ENCODE results near the gene WDR18.

WDR18 gene

DNA sequence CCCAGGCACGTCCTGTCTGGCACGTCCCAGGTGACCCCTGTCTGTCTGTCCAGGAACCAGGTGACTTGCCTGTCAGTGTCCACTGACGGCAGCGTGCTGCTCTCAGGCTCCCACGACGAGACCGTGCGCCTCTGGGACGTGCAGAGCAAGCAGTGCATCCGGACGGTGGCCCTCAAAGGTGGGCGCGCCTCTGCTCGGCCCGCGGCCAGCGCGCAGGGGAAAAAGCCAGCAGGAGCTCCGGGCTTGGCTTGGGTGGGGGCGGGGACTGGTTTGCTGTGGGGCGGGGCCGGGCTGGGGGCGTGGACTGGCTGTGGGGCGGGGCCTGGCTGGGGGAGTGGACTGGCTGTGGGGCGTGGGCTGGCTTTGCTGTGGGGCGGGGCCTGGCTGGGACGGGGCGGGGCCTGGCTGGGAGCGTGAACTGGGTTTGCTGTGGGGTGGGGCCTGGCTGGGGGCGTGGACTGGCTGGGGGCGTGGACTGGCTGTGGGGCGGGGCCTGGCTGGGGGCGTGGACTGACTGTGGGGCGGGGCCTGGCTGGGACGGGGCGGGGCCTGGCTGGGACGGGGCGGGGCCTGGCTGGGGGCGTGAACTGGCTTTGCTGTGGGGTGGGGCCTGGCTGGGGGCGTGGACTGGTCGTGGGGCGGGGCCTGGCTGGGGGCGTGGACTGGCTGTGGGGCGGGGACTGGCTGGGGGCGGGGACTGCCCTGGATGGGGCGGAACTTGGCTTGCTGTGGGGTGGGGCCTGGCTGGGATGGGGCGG, 7.2 kb downstream of the WDR18 start:
- peak in 2 of 3 donors; percentile 20 to 52 for DNase-seq (ENCODE audit: low read depth in 3 of 3, low spot score in 1 of 3)

DNA sequence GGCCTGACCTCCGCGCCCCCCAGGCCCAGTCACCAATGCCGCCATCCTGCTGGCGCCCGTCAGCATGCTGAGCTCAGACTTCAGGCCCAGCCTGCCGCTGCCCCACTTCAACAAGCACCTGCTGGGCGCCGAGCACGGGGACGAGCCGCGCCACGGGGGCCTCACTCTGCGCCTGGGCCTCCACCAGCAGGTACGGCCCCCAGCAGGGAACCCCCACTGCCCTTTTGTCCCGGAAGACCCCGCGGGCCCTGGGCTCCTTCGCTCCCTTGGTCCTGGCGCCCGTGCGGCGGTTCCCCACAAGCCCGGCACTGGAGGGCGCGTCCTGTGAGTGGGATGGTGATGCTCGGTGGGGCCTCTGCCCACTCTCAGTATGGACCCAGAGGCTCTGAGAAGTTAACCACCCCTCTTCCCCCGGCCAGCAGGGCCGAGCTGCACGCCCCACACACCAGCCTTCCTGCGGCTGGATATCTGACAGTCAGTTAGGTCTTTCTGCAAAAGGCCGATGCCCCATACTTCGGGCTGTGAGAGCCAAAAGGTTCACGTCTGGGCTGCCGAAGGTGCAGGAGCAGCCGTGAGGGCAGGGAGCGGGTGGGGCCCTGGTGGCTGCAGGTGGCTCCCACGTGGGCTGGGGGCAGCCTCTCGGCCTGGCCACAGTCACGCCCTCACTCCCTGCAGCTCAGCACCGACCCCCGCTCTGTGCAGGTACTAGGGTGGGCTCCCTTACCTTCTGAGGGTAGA, 8.0 kb downstream of the WDR18 start:
- no peak for DNase-seq (ENCODE audit: low read depth in 3 of 3, low spot score in 1 of 3)

DNA sequence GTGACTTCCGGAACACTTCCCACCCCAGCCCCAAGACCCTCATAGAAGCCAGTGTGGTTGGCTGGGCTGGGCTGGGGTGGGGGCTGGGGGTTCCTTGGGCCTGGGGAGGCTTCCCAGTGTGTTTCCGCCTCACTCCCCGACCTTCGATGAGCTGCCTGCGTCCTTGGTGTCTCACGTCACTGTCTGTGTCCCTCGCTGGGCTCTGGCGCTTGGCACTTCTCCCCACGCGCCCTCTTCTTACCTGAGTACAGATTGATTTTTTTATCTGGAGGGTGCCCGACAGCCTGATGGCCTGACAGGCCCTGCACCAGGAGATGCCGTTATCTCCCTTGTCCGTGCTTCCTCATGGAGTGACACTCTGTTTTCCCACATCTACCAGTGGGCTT, 8.5 kb downstream of the WDR18 start:
- no peak for DNase-seq (ENCODE audit: low read depth in 3 of 3, low spot score in 1 of 3)

DNA sequence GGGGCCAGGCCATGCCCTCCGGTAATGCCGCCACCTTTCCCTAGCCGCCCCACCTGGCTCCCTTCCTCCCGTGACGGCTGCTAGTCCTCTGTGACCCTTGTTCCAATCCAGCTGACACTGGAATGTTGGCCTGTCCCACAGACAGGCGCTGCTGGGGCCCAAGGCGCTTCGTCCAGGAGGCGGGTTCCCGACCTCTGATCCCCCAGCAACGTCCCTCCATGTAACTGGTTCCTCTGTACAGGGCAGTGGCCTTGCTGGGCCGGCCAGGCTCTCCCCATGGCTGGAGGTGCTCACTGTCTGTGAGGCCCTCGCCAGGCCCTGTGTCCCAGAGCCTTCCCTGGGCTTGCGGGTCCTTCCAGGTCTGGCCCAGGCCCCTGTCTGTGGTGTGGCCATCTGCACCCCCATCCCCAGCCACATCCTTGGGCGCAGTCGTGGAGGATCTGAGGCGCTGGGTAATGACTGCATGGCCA, 9.3 kb downstream of the WDR18 start:
- no peak for DNase-seq (ENCODE audit: low read depth in 3 of 3, low spot score in 1 of 3)

DNA sequence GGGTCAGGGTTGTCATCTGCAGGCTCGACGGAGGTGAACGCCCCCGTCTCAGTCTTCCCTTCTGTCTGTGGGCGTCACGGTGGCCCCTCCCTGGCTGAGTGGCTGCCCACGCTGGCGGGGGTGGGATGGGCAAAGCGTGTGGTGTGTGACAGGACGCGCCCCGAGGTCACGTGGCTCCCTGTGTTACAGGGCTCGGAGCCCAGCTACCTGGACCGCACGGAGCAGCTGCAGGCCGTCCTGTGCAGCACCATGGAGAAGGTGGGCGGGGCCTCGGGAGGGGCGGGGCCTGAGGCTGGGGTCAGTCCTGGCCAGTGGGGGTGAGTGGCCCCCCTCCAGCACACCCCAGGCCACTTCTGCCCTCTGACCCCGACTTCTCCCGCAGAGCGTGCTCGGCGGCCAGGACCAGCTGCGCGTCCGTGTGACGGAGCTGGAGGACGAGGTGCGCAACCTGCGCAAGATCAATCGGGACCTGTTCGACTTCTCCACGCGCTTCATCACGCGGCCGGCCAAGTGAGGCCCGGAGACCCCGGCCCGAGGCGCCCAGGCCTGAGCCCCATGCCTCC, 9.8 kb downstream of the WDR18 start:
- DNase-seq (ENCODE audit: low read depth in 3 of 3, low spot score in 1 of 3): no peak

DNA sequence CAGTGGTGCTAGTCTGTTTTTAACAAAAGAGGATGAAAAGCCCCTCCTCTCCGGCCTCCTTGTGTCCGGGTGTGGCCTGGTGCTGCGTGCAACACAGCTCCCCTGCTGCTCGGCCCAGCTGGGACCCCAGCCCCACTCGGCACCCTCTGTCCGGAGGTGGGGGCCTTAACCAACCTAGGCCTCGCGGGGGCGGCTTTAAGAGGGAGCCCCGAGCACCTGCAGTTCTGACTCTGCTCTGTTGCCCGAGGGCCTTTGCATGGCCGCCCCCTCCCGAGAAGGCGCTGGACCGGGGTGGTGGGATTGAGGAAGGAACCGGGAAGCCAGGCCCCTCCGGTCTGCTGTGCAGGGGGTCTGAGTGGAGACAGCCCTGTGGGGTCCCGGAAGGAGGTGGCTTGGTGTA, 10.4 kb downstream of the WDR18 start:
- no peak for DNase-seq (ENCODE audit: low read depth in 3 of 3, low spot score in 1 of 3)

DNA sequence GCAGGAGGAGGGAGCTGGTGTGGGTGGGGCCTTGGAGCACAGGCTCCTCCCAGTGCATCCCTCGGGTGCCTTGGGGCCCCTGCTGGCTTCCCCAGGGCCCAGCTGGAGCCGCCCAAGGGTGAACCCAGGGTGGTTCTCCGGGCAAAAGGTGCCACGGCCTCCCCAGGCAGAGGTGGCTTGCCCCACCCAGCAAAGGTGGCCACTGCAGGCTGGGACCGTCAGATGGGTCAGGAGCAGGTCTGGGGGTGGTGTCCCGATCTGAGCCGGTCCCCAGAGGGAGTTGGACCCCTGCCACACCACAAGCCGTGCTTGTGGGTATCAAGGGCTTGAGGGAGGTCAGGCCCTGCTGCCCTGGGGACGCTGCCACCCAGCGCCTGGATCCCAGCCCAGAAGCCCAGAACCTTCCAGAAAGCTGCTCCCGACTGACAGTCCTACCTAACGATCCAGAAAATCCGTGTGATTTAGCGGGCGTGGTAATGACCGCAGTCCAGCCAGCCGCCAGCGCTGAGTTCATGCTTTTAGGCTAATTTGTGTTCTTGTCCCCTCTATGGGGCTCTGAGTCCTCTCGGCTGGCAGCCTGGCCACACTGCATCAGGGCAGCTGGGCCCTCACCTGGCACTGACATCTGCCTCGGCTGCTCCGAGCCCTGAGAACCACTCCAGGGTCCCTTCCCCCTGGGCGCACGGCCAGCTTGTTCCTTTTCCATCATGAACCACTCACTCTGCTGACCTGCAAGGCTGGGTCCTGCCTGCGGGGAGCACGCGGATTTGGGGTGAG, 11.1 kb downstream of the WDR18 start:
- DNase-seq (ENCODE audit: low read depth in 3 of 3, low spot score in 1 of 3): no peak

DNA sequence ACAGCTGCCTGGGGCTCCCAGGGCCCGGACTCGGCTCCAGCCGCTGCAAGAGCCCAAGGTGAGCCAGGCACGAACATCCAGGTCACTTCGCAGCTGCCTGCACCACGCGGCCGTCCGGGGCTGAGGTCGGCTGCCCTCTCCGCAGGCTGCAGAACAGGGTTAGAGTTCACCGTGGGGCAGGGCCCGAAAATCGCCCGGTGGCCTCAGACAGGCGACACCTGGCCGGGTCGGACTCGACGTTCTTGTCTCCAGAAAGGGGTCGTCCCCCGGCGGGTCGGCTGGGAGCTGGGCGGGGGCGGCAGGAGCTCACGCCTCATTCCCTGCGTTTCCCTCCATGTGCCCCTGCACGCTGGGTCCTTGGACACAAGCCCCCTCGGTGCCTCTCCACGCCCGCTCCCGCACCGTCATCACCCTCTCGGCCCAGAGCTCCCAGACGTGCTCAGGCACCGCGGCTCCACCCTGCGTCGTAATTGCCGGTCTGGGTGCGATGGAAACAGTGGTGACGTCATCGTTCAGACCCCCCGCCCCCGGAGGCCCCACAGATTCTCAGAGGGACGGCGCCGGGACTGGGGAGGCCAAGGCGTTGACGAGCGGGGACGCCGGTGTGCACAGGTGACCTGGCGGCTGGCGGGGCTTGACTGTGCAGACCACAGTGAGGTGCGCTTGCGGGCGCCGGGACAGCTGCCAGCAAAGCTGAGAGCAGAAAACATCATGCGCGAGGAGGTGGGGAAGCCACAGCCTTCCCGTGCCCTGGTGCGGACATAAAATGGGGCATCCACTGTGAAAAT, 12.1 kb downstream of the WDR18 start:
- DNase-seq (ENCODE audit: low read depth in 3 of 3, low spot score in 1 of 3): peak; percentile 42 to 57 (median 55)

DNA sequence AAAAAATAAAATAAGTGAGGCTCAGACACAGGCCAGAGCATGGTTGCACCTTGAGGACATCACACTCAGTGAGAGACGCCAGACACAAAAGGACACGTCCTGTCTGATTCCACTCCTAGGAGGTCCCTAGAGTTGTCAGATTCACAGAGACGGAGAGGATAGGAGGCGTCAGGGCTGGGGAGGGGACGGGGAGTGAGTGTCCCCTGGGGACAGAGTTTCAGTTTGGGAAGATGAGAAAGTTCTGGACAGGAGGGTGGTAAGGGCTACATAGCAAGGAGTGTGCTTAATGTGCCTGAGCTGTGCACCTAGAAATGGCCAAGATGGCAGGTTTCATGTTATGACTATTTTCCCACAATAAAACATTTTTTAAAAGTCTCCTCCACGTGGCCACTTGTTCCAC, 13.9 kb downstream of the WDR18 start:
- no peak for DNase-seq (ENCODE audit: low read depth in 3 of 3, low spot score in 1 of 3)

DNA sequence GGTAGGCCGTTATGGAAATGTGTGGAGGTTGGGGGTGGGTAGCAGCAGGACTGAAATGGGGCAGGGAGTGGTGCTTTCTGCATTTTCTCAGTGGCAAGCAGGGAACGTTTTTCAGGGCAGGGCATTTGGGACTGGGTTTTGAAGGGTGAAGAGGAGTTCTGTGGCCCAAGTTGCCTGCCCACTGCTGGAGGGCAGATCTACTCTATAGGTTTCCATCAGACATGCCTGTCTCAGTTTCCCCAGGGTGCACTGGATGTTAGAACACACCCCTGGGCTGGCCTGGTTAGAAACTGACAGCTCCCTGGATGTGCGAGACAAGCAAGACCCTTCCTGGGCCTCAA, 15.2 kb downstream of the WDR18 start:
- DNase-seq (ENCODE audit: low read depth in 3 of 3, low spot score in 1 of 3): no peak

DNA sequence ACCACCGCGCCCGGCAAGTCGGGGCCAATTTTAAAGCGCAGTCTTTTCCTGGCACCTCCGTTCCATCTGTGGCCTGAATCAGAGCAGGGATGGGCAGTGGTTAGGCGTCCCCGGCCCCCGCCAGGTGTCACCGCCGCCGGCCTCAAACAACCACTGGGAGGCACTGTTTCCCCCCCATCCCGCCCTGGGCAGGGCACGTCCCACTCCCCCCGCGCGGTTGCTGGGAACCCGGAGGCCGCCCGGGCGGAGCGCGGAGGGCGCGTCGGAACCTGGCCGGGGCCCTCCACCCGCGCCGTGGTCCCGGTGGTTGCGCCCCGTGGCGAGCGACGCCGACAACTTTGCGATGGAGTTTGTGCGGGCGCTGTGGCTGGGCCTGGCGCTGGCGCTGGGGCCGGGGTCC, 15.9 kb downstream of the WDR18 start, which contains the start of gene GRIN3B:
Gene GRIN3B, plus strand, starts transcription at position 325 of the 400 bp plus-strand sequence. Its CDS starts 19 bp downstream, at position 344.
- peak in 2 of 3 donors; percentile 29 to 56 for DNase-seq (ENCODE audit: low read depth in 3 of 3, low spot score in 1 of 3)

DNA sequence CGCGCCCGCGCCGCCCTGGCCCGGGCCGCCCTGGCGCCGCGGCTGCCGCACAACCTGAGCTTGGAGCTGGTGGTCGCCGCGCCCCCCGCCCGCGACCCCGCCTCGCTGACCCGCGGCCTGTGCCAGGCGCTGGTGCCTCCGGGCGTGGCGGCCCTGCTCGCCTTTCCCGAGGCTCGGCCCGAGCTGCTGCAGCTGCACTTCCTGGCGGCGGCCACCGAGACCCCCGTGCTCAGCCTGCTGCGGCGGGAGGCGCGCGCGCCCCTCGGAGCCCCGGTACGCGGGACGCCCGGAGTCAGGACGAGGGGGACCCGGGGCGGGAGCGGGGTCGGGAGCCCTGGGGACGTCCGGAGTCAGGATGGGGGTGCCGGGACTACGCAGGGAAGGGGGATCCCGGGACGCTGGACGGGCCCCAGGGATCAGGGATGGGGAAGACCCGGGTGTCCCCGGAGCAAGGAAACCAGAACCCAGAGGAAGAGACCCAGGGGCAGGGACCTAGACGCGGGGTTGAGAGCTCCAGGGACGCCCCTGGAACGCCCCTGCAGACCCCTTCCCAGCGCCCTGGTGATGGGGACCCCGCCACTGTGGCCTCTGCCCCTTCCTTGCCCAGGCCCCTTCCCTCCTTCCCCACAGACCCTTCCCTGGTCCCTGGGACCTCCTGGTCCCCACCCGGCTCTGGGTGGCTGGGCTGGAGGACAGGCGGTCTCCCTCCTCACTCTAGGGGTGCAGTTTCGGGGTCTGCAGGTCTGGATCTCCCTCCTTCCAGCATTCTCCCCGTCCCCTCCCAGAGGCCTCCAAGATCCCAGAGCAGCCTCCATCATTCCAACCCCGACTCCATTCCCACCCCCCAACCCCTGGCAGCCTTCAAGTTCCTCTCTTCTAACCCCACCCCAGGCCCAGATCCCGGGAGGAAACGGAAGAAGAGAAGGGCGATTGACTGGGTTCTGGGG, 16.7 kb downstream of the WDR18 start:
- no peak for DNase-seq (ENCODE audit: low read depth in 3 of 3, low spot score in 1 of 3)

DNA sequence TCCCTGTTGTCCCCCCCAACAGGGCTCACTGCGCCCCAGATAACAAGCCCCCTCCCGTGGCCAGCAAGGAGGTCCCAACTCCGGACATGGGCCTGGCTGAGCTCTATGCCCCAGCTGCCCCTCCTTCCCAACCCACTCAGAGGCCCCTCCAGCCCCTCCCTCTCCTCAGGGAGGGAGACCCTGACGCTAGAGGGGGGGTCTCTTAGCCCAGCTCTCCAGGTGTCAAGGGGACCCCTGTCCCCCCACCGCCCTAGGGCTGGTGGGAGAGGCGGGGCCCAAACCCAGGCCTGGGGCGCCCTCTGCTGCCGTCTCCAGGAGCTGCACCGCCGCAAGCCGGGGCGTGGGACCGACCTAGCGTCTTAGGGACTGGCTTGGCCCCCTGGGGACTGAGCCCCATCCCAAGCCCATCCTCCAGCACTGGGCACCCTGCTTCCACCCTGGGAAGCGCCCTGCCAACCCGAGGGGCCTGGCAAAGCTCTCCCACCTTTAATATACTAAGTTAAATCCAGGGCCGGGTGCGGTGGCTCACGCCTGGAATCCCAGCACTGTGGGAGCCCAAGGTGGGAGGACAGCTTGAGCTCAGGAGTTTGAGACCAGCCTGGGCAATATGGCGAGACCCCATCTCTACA, 17.5 kb downstream of the WDR18 start:
- DNase-seq (ENCODE audit: low read depth in 3 of 3, low spot score in 1 of 3): peak; percentile 16 to 74 (median 54)

DNA sequence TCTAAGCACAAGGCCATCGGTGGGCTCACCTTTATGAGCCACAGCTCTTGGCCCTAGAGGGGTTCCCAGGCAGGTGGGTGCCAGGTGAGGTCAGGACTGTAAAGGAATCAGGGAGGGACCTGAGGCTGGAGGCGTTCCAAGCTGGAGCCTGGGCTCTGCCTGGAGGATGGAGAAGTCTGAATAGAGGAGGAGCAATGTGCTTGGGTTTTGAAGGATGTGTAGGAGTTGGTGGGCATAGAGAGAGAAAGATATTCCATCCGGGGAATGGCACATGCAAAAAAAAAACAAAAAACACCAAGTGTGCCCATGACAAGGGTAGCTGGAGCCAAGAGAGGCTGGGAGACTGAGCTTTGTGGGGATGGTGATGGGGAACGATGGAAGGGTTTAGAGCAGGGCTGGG, 18.5 kb downstream of the WDR18 start:
- no peak for DNase-seq (ENCODE audit: low read depth in 3 of 3, low spot score in 1 of 3)

DNA sequence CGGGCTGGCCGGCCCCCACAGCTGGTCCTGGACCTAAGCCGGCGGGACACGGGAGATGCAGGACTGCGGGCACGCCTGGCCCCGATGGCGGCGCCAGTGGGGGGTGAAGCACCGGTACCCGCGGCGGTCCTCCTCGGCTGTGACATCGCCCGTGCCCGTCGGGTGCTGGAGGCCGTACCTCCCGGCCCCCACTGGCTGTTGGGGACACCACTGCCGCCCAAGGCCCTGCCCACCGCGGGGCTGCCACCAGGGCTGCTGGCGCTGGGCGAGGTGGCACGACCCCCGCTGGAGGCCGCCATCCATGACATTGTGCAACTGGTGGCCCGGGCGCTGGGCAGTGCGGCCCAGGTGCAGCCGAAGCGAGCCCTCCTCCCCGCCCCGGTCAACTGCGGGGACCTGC, 19.1 kb downstream of the WDR18 start:
- DNase-seq (ENCODE audit: low read depth in 3 of 3, low spot score in 1 of 3): no peak

DNA sequence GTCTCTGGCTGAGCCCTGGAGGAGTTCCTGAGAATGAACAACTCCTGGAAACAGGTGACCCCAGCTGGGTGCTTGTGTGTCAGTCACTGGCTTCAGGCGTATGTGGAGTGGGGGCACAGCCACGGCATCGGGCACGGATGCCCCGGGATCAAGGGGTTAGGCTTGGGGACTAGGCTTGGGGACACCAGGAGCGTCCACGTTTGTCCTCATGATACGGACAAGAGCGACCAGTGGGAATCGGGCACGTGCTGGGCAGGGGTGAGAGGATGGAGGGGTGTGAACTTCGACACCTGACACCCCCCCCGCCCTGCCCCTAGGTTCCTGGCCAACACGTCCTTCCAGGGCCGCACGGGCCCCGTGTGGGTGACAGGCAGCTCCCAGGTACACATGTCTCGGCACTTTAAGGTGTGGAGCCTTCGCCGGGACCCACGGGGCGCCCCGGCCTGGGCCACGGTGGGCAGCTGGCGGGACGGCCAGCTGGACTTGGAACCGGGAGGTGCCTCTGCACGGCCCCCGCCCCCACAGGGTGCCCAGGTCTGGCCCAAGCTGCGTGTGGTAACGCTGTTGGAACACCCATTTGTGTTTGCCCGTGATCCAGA, 20.2 kb downstream of the WDR18 start:
- DNase-seq (ENCODE audit: low read depth in 3 of 3, low spot score in 1 of 3): no peak

DNA sequence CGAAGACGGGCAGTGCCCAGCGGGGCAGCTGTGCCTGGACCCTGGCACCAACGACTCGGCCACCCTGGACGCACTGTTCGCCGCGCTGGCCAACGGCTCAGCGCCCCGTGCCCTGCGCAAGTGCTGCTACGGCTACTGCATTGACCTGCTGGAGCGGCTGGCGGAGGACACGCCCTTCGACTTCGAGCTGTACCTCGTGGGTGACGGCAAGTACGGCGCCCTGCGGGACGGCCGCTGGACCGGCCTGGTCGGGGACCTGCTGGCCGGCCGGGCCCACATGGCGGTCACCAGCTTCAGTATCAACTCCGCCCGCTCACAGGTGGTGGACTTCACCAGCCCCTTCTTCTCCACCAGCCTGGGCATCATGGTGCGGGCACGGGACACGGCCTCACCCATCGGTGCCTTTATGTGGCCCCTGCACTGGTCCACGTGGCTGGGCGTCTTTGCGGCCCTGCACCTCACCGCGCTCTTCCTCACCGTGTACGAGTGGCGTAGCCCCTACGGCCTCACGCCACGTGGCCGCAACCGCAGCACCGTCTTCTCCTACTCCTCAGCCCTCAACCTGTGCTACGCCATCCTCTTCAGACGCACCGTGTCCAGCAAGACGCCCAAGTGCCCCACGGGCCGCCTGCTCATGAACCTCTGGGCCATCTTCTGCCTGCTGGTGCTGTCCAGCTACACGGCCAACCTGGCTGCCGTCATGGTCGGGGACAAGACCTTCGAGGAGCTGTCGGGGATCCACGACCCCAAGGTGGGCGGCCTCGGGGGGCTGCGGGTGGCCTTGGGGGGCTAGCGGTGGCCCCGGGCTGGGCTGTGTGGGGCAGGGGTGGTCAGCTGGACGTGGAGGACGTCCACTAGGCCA, 20.9 kb downstream of the WDR18 start:
- no peak for DNase-seq (ENCODE audit: low read depth in 3 of 3, low spot score in 1 of 3)

Data from stimulated activated CD4-positive, alpha-beta T cell treated with anti-CD3 and anti-CD28 coated beads, TNF-alpha, amount 100 ng/mL, for 1 hour (primary cell).